ENCODE data around the gene CFAP251. TPM values are rescaled to one million over a fixed set of nuclear protein-coding genes. Genes with fewer than 3 reads are reported as not detected.

Gene CFAP251
- total RNA-seq, 1 donor from 2014 or later: 2.8 TPM

- DNase-seq: no peak
- H3K27me3 Mint-ChIP-seq (ENCODE audit: unreplicated experiment): peaks cover 6% of the 10 kb centered on the region
- H3K9me3 Mint-ChIP-seq (ENCODE audit: unreplicated experiment): peaks cover 7% of the 10 kb centered on the region
- H3K27ac Mint-ChIP-seq (ENCODE audit: unreplicated experiment): no peak overlapping the region
- H3K4me3 Mint-ChIP-seq (ENCODE audit: unreplicated experiment): no peak overlapping the region
- no peaks in the 10 kb centered on the region for H3K4me1 Mint-ChIP-seq (ENCODE audit: low read depth, unreplicated experiment)
- peaks cover 4% of the 10 kb centered on the region for H3K36me3 Mint-ChIP-seq (ENCODE audit: unreplicated experiment)
- TF ChIP-seq CTCF (IDR thresholded peaks at IDR 0.05; ENCODE audit: partially characterized antibody, unreplicated experiment): no peak
Measured at GRCh38 chr12:122042910-122043309, 124.5 kb downstream of the CFAP251 start.

GRCh38 chr12:122043476-122043875 lies 125.1 kb downstream of the CFAP251 start:
- peaks cover 10% of the 10 kb centered on the region for H3K9me3 Mint-ChIP-seq (ENCODE audit: unreplicated experiment)
- no peak for TF ChIP-seq CTCF (IDR thresholded peaks at IDR 0.05; ENCODE audit: partially characterized antibody, unreplicated experiment)
- no peaks in the 10 kb centered on the region for H3K4me1 Mint-ChIP-seq (ENCODE audit: low read depth, unreplicated experiment)
- DNase-seq: no peak
- H3K4me3 Mint-ChIP-seq (ENCODE audit: unreplicated experiment): no peak overlapping the region
- H3K27me3 Mint-ChIP-seq (ENCODE audit: unreplicated experiment): peaks cover 6% of the 10 kb centered on the region
- H3K36me3 Mint-ChIP-seq (ENCODE audit: unreplicated experiment): peaks cover 4% of the 10 kb centered on the region
- no peak overlapping the region for H3K27ac Mint-ChIP-seq (ENCODE audit: unreplicated experiment)

GRCh38 chr12:122045262-122045661 lies 126.9 kb downstream of the CFAP251 start:
- Mint-ChIP-seq H3K4me3 (ENCODE audit: unreplicated experiment) (no peak overlapping the region), H3K36me3 (ENCODE audit: unreplicated experiment) (peaks cover 4% of the 10 kb centered on the region), H3K4me1 (ENCODE audit: low read depth, unreplicated experiment) (no peaks in the 10 kb centered on the region), H3K27ac (ENCODE audit: unreplicated experiment) (no peak overlapping the region), H3K9me3 (ENCODE audit: unreplicated experiment) (peaks cover 10% of the 10 kb centered on the region), H3K27me3 (ENCODE audit: unreplicated experiment) (peaks cover 7% of the 10 kb centered on the region)
- TF ChIP-seq CTCF (IDR thresholded peaks at IDR 0.05; ENCODE audit: partially characterized antibody, unreplicated experiment): no peak
- DNase-seq: no peak

- Mint-ChIP-seq H3K4me1 (ENCODE audit: low read depth, unreplicated experiment) (no peaks in the 10 kb centered on the region), H3K27ac (ENCODE audit: unreplicated experiment) (peak overlapping the region; percentile 42), H3K9me3 (ENCODE audit: unreplicated experiment) (peaks cover 13% of the 10 kb centered on the region), H3K27me3 (ENCODE audit: unreplicated experiment) (peaks cover 3% of the 10 kb centered on the region), H3K36me3 (ENCODE audit: unreplicated experiment) (no peaks in the 10 kb centered on the region), H3K4me3 (ENCODE audit: unreplicated experiment) (no peak overlapping the region)
- TF ChIP-seq CTCF (IDR thresholded peaks at IDR 0.05; ENCODE audit: partially characterized antibody, unreplicated experiment): no peak
- no peak for DNase-seq
Measured at GRCh38 chr12:122046145-122046544, 127.8 kb downstream of the CFAP251 start.

GRCh38 chr12:122048151-122048550 lies 129.8 kb downstream of the CFAP251 start:
- no peak for TF ChIP-seq CTCF (IDR thresholded peaks at IDR 0.05; ENCODE audit: partially characterized antibody, unreplicated experiment)
- no peak overlapping the region for H3K27ac Mint-ChIP-seq (ENCODE audit: unreplicated experiment)
- H3K9me3 Mint-ChIP-seq (ENCODE audit: unreplicated experiment): peaks cover 10% of the 10 kb centered on the region

More at GRCh38 chr12:122048151-122048550, 129.8 kb downstream of the CFAP251 start:
- no peak overlapping the region for H3K4me3 Mint-ChIP-seq (ENCODE audit: unreplicated experiment)
- DNase-seq: no peak
- H3K36me3 Mint-ChIP-seq (ENCODE audit: unreplicated experiment): no peaks in the 10 kb centered on the region
- H3K27me3 Mint-ChIP-seq (ENCODE audit: unreplicated experiment): peaks cover 3% of the 10 kb centered on the region
- no peaks in the 10 kb centered on the region for H3K4me1 Mint-ChIP-seq (ENCODE audit: low read depth, unreplicated experiment)
